Cerebellar cortex (tissue), 1 donor: ENCODE data around the gene ACTN1.
"Not testable (repeated sequence)": the region's sequence is repeated elsewhere in the genome, so short reads cannot be mapped to it uniquely, and the experiment has no call there.

Experiments used
- DNase-seq: peaks from one replicate; pipeline ENCODE4 v3.0.0-alpha.2; 2015; ENCODE audit warnings: low spot score

The ACTN1 gene

DNA sequence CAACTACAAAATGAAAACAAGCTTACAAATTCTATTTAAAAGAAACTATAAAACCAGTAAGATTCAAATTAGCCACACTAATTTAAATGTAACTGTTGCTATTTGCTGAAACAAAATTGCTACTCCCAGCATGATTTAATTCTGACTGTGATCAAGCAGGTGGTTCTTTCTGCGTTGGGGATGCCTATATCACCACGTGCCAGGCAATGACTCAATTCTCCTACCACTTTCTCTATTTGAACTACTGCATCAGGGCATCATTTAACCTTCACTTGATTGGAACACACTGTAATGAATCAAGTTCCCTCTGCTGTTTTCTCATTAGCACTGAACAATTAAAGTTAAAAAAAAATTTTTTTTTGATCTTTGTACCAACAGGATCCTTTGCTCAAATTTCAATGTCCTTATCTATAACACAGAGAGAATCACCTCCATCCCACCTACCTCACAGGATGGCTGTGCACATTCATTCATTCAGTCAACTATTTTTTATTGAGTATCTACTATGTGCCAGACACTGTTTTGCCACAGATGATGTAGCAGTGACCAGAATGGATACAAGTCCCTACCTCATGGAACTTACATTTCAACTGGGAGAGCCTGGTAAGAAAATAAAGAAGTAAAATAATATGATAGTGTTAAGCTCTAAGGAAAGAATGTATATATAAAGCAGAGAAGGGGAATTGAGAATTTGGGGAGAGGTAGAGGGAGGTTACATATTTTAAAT, 8.0 kb upstream of the ACTN1 start:
- DNase-seq: no peak

DNA sequence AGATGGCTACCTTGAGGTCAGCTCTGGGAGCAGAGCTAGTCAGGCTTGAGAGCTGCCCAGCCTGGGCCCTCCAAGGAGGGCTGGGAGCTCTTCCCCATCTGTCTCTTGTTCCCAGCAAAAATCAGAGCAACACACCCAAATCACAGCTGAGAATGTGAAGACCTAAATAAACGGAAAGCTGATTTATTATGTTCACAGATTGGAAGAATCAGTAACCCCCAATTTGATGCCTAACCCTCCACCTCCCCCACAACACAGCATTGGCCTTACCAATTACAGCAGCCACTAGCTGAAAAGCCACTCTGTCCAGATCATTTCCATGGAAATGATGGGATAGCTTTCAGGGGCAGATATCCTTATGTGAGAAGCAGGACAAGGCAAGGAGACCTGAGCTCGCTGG, 7.1 kb upstream of the ACTN1 start:
- no peak for DNase-seq

DNA sequence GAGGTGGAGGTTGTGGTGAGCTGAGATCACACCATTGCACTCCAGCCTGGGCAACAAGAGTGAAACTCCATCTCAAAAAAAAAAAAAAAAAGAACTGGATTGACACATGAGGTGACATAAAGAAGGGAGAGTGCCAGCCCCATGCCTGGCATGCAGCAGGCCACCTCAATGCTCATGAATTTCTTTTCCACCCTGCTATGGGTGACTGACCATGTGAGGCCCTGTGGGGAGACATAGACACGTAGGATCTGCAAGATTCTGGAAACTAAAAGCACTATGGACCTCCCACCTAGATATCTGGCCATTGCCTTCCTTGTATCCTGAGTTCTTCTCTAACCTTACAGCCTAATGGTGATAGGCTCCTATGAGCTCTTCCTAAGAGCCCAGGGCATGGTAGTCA, 5.6 kb upstream of the ACTN1 start:
- DNase-seq: no peak

GRCh38 chr14:68983191-68983590, 4.1 kb upstream of the ACTN1 start:
- no peak for DNase-seq

DNA sequence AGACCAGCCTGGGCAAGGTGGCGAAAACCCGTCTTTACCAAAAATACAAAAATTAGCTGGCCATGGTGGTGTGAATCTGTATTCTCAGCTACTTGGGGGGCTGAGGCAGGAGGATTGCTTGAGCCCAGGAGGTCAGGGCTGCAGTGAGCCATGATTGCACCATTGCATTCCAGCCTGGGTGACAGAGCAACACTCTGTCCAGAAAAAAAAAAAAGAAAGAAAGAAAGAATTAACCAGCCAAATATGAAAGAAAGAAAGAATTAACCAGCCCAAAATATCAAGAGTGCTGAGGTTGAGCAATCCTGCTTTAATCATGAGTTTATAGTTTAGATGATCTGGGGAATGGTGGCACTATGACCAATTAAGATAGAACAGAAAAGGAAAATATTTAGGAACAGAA, 3.5 kb upstream of the ACTN1 start:
- DNase-seq: no peak

DNA sequence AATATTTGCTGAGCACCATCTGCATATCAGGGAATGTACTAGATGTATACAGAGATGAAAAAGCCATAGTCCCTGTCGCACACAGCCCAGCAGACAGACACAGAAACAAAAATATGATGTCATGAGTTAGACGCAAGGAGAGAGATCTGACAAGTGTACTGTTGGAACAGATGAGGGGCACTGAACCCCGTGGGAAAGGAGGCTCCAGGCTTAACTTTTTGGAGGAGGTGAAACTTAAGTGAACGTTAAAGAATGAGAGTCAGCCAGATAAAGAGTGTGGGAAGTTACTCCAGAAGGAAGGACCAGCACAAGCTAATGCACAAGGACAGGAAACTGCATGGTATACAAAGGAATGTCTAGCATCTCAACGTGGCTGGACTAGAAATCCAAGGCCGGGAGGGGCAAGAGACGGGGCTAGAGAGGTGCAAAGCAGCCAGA, 2.5 kb upstream of the ACTN1 start:
- DNase-seq: no peak

- no peak for DNase-seq
These were observed 2.0 kb upstream of the ACTN1 start for GRCh38 chr14:68981139-68981538.

- peak; percentile 51 for DNase-seq
These were observed 785 bp upstream of the ACTN1 start for GRCh38 chr14:68979722-68980451.

DNA sequence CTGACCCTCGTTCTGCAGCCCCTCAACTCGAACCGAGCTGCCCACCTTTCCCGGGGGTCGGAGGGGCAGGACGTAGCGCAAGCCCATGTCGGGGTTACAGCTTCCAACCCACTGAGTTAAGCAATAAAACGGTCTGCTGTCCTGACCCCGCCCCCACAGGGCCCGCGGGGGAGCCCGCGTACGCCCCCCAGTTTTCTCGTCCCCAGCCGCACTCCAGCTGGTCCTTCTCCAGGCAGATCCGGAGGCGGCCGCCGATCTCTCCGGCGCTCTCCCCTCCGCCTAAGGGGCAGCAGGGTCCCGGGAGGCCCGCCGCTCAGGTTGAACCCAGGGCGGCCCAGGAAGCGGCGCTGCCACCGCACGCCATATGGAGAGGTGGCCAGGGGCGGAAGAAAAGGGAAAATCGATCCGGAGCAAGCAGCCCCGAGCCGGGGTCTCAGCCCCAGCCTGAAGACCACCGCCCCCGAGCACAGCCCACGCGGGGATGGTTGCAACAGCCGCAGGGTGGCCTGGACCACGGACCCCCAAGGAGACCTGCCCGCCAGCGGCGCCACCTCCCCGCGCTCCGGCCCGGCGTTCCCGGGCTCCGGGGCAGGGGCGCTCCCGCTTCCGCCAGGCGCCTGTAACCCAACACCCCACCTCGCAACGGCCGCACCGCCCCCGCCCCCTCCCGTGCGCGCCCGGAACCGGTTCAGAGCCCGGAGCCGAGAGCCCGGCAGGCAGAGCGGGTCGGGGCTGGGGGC, 760 bp downstream of the ACTN1 start:
- DNase-seq: no peak

GRCh38 chr14:68977718-68978171, 1.4 kb downstream of the ACTN1 start:
- DNase-seq: no peak

GRCh38 chr14:68977180-68977717, 1.9 kb downstream of the ACTN1 start:
- DNase-seq: no peak

- peak; percentile 68 for DNase-seq
These were observed 2.7 kb downstream of the ACTN1 start for GRCh38 chr14:68976160-68977067.

DNA sequence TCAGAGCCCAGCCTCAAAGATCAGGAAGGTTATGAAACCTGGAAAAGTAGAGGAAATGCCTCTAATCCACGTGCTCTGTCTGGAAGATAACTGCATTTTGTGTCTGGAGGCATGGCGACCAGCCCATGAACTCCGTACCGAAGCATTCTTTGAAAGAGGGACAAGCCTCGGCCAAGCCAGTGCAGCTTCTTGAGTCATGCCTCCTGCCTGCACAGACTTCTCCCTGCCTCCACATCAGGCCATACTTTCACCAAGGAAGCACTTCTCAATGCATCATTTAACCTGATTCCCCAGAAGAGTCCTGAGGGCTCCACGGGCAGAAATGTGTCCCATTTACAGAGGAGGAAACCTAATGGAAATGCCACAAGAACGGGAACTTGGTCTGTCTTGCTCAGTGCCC, 3.4 kb downstream of the ACTN1 start:
- no peak for DNase-seq

DNA sequence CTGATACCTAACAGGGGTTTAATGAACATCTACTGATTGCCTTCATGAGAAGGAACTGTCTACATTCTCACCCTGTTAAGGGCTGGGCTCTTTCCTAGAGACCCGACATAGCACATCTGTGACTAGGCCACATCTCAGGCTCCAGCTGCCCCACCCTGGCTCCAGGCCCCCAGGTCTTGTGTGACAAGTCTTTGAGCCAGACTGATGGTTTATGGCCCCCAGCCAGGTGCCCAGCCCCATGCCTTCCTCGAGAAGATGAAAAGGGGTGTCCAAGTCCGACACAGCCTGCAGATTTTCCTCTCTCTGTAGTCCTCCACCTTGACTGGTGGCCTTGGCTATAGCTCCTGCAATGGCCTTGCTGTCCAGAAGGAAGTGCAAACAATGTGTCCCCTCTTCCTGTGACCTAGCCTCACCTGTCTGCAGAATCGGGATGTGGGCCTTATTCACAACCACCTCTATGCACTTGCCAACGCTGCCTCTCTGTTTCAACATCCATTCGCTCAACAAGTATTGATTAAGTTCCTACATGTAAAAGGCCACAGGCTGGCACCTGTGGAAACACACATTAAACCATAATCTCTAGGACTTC, 4.2 kb downstream of the ACTN1 start:
- DNase-seq: no peak

DNA sequence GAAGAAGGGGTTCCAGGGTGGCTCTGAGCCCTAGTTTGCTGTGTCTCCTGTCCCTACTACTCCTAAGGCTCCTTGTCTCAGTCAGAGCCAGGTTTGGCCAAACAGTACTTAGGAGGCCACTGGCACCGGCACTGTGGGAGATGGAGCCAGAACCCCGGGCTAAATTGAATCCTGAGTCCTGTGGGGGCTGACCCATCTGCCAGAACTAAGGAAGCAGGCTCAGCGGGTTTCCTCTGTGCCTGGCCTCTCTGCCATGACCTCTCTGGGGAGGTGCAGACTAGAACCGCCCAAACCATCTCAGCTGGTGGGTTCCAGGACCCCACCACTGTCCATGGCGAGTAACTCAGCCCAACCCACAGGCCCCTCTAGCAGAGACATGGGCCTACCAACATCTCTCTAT, 5.5 kb downstream of the ACTN1 start:
- DNase-seq: no peak

DNA sequence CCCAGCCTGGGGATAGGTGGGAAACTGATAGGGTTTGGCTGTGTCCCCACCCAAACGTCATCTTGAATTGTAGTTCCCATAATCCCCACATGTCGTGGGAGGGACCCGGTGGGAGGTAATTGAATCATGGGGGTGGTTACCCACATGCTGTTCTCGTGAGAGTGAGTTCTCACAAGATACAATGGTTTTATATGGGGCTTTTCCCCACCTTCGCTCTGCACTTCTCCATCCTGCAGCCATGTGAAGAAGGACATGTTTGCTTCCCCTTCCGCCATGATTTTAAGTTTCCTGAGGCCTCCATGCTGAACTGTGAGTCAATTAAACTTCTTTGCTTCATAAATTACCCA, 5.9 kb downstream of the ACTN1 start:
- DNase-seq: not testable (repeated sequence)

DNA sequence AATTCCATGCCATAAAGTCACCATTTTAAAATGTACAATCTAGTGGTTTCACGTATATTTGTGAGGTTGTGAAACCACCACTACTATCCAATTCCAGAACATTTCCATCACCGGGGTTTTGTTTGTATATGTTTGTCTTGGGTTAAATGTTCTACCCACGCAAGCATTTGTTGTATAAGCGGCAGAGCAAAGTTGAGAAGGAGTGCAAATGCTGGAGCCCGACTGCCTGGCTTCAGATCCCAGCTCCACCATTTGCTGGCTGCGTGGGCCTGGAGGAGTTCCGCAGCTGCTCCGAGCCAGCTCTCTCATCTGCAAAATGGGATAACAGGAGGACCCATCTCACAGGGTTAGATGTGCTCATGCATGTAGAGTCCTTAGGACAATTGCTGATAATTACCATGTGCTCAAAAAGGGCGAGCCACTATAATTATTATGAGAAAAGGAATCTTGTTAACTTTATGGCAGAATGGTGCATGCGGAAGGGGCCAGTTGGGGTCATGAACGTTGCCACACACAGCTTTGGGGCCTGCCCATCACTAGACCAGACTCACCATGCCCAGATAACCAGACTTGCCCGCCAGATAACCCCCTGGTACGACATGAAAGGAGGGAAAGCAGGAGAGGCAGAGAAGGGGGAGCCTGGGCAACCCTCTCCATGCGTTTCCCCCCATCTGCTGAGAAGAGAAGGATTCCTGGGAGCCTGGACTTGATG, 6.4 kb downstream of the ACTN1 start:
- DNase-seq: no peak

- no peak for DNase-seq
These were observed 7.6 kb downstream of the ACTN1 start for GRCh38 chr14:68971411-68972035.

DNA sequence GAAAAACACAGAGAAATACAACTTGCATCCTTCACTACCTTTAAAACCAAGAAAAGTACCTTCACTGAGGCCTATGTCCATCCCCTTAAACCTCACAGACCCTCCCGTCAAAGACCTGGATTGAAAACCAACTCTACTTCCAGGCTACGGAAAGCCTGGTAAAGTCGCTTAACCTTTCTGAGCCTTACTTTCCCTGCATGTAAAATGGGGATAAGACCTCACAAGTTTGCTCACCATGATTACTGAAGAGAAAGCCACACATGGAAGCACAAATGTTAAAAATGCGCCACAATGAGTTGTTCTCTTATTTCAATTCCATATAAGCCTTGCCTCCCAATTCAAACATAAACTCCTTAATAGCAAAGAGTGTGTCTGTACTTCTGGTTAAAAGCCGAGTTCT, 8.4 kb downstream of the ACTN1 start:
- no peak for DNase-seq

DNA sequence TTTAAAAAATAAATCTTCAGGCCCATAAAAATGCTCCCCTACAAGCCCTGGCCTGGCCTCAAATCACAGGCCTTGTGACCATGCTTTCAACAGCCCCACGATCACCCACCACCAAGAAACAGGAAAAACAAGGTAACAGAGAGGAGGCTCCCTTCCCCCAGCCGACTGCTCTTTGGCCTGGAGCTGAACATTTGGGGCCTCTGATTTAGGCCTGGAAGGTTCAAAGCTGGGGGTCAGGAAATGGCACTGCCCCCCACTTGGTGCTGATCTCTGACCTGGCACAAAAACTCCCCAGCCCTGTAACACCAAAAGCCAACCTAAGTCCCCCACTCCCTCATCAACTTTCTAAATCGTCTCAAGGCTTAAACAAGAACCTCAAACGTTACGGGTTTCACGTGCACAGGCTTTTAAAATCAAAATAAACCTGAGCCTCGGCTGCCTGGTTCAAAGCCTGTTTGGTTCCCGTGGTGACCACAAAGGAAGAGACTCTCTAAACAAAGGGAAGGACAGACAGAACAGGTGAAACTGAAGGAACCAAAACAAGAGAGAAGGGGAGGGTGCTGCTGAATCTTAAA, 9.0 kb downstream of the ACTN1 start:
- DNase-seq: no peak
